ENCODE measurements around the gene THSD8. TPM values are rescaled to one million over a fixed set of nuclear protein-coding genes. Genes with fewer than 3 reads are reported as not detected.

Gene THSD8
- total RNA-seq, 1 experiment from 2014 or later, result 45.8 TPM

- Mint-ChIP-seq H3K9me3 (no peaks in the 10 kb centered on the region; a peak in 1 of 5 replicates), H3K27ac (no peak overlapping the region), H3K4me1 (peaks cover 42 to 43% of the 10 kb centered on the region in 2 experiments), H3K27me3 (ENCODE audit: low read depth) (peaks cover 26% of the 10 kb centered on the region), H3K4me3 (peak overlapping the region; percentile 81 to 91), H3K36me3 (ENCODE audit: insufficient read depth in 1 of 3, low read depth in 3 of 3) (peaks cover 0 to 8% (median 8%) of the 10 kb centered on the region in 3 experiments; a peak in 6 of 7 replicates)
- no peaks in the 10 kb centered on the region for H4K20me1 ChIP-seq (ENCODE audit: control insufficient read depth, insufficient read depth, insufficient read length)
- no peak overlapping the region for H3K27ac ChIP-seq (ENCODE audit: insufficient read length, low read depth, low read length)
- H3K14ac ChIP-seq (ENCODE audit: insufficient read depth, low read length), result no peak overlapping the region
- peaks cover 9% of the 10 kb centered on the region for H3K23me2 ChIP-seq (ENCODE audit: insufficient read length, low read depth, low read length, poor library complexity, severe bottlenecking)
- TF ChIP-seq CTCF (conservative IDR thresholded peaks at IDR 0.05), result no peak
- H3K18ac ChIP-seq (ENCODE audit: insufficient read length, low read depth, low read length), result no peak overlapping the region
- no peak overlapping the region for H2AFZ ChIP-seq (ENCODE audit: low read length)
- no peak overlapping the region for H3K9ac ChIP-seq (ENCODE audit: extremely low read depth, insufficient read length, low read length)
- H4K91ac ChIP-seq (ENCODE audit: insufficient read length, low read depth, low read length), result no peak overlapping the region
- H3K79me1 ChIP-seq (ENCODE audit: insufficient read depth, low read depth, low read length, poor library complexity, severe bottlenecking), result no peaks in the 10 kb centered on the region
- no peak overlapping the region for H2AK5ac ChIP-seq (ENCODE audit: insufficient read length, low read length)
- no peak overlapping the region for H3T11ph ChIP-seq (ENCODE audit: low read length)
- peaks cover 2% of the 10 kb centered on the region; the same call in 1 of the 2 replicates for H3K4me1 ChIP-seq (ENCODE audit: insufficient read depth, low read length)
- no peak overlapping the region for H3K4ac ChIP-seq (ENCODE audit: low read depth, low read length)
- no peak for DNase-seq
- H2BK20ac ChIP-seq (ENCODE audit: low read depth, low read length, poor library complexity, severe bottlenecking), result no peak overlapping the region
- H3K56ac ChIP-seq (ENCODE audit: insufficient read length, low read depth, low read length), result no peak overlapping the region
- H2BK120ac ChIP-seq (ENCODE audit: low read depth, low read length, poor library complexity, severe bottlenecking), result no peak overlapping the region
- peaks cover 3% of the 10 kb centered on the region; the same call in 1 of the 2 replicates for H3K27me3 ChIP-seq (ENCODE audit: insufficient read depth, low read length)
- H3K23ac ChIP-seq (ENCODE audit: insufficient read length, low read depth, low read length), result no peak overlapping the region
- H3K4me2 ChIP-seq (ENCODE audit: insufficient read depth, insufficient read length, low read length), result peak overlapping the region; percentile 35
- H2BK12ac ChIP-seq (ENCODE audit: insufficient read length, low read depth, low read length), result no peak overlapping the region
- H3K79me2 ChIP-seq (ENCODE audit: insufficient read depth, low read length), result no peaks in the 10 kb centered on the region
- WGBS (ENCODE audit: extremely low coverage, insufficient read length, low lambda C conversion rate), result no CpG with 5 or more reads among the region's 21 CpGs
- no peak overlapping the region for H2BK15ac ChIP-seq (ENCODE audit: low read depth, low read length)
- H4K5ac ChIP-seq (ENCODE audit: insufficient read length, low read depth, low read length), result no peak overlapping the region
- no peaks in the 10 kb centered on the region for H3K9me3 ChIP-seq (ENCODE audit: control insufficient read depth, low read depth, low read length)
- H2BK5ac ChIP-seq (ENCODE audit: insufficient read length, low read length), result no peak overlapping the region
- H4K8ac ChIP-seq (replicated peaks; ENCODE audit: insufficient read length, low read depth, low read length), result no peak overlapping the region
These were observed 37.3 kb downstream of the THSD8 start for GRCh38 chr19:12838886-12839756.

All from H9 (cell line).